Measurements from ENCODE around the gene TRAF2.

Gene TRAF2

DNA sequence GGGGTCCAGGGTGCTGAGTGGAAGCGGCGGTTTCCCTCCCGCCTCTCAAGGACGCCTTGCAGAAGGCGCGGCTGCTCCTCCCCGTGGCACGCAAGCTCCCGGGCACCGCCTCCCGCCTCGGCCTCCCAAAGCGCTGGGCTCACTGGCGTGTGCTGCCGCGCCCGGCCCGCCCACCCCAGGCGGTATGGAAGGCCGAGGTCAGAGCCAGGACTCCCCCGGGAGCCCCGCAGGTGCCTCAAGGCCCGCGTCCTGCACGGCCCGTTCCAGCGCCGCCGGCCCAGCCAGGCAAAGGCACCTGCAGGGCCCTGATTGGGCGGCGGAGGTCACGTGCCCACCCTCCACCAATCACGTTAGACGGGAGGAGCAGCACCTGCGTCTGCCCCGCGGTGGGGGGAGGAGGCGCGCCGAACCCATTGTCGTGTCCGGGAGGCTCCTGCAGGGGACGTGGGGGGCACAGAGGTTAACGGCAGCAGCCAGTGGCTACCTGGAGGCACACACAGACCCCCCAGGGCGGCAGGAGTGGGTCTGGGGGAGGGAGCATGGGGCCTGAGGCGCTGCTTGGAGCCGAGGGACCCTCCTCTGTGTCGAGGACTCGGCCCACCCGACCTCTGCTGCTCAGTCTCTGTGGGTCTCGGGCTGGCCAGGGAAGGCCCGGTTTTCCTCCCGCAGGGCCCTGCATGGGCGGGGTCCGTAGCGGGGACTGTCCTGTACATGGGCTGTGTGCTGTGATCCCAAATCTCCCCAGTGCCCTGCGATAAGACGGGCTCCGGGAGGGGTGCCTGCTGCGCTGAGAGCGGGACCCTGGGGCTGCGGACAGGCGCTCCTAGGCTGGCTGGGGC is 63.7 kb downstream of the TRAF2 start:
- peak; percentile 93 for DNase-seq (ENCODE audit: low spot score)

DNA sequence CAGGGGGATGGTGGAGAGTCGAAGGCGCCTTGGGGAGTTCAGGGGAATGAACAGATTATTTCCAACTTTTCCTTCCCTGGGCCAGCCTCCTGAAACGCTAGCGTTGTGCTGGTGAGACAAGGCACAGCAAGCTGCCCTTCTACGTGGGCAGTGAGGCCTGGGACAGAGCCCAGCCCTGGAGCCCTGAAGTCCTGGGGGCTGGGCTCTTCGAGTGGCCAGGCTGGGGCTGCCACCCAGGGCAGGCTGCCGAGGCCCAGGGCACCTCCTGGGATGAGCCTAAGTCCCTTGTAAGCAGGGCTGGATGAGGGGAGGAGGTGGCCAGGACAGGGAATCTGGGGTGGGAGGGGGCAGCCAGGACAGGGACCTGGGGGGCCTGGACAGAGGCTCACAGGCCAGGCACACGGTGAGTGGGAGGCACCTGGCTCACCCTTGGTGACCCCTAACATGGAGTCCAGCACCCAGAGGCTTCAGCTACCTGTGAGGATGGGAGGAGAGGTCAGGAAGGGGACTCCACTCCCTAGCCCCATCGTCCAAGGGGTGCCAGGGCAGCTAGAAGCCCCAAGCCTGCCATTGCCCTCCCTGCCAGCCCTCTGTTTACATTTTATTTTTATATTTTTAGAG is 64.5 kb downstream of the TRAF2 start:
- no peak for DNase-seq (ENCODE audit: low spot score)

- DNase-seq (ENCODE audit: low spot score): no peak
These were observed 65.4 kb downstream of the TRAF2 start, which contains the start of gene LCN12 for GRCh38 chr9:136951541-136952320. LCN12 (plus strand) TSS chr9:136952273; CDS start chr9:136952328, 55 bp downstream.

DNA sequence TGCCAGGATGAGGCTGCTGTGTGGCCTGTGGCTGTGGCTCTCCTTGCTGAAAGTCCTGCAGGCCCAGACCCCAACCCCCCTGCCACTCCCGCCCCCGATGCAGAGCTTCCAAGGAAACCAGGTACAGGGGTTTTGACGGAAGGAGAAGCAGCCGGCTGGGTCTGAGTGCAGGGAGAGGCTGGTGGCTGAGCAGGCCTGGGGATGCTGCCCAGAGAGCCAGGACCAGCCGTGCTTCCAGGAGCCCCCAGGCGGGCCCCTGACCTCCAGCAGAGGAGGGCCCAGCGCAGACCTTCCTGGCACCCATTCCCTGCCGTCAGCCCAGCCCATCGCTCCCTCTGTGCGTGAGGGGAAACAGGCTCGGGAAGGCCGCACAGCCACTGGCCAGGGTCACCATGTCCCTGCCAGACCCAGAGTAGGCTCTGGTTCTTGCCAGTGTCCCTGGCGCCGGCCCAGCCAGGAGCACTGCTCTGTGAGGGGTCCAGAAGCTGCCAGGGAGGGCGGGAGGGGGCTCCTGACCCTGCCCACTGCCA is 66.1 kb downstream of the TRAF2 start:
- no peak for DNase-seq (ENCODE audit: low spot score)

DNA sequence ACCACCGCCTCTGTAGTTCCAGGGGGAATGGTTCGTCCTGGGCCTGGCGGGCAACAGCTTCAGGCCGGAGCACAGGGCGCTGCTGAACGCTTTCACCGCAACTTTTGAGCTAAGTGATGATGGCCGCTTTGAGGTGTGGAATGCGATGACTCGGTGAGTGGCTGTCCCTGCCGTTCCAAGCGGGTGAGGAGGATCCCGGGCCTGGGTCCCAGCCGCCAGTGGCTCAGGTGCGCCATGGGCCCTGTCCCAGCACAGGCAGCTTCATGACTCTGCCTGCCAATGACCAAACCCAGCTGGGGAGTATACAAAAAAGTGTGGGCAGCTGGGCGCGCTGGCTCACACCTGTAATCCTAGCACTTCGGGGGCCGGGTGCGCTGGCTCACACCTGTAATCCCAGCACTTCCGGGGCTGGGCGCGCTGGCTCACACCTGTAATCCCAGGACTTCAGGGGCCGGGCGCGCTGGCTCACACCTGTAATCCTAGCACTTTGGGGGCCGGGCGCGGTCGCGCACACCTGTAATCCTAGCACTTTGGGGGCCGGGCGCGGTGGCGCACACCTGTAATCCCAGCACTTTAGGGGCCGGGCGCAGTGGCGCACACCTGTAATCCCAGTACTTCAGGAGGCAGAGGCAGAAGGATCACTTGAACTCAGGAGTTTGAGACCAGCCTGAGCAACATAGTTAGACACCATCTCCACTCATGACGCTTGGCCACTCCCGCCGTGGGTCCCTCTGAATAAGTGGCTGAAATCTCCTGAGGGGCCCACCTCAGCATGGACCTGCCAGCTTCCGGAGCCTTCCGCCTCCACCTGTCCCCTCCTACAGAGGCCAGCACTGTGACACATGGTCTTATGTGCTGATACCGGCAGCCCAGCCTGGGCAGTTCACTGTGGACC is 66.8 kb downstream of the TRAF2 start:
- DNase-seq (ENCODE audit: low spot score): no peak

GRCh38 chr9:136953771-136954269 is 67.5 kb downstream of the TRAF2 start:
- DNase-seq (ENCODE audit: low spot score): no peak

DNA sequence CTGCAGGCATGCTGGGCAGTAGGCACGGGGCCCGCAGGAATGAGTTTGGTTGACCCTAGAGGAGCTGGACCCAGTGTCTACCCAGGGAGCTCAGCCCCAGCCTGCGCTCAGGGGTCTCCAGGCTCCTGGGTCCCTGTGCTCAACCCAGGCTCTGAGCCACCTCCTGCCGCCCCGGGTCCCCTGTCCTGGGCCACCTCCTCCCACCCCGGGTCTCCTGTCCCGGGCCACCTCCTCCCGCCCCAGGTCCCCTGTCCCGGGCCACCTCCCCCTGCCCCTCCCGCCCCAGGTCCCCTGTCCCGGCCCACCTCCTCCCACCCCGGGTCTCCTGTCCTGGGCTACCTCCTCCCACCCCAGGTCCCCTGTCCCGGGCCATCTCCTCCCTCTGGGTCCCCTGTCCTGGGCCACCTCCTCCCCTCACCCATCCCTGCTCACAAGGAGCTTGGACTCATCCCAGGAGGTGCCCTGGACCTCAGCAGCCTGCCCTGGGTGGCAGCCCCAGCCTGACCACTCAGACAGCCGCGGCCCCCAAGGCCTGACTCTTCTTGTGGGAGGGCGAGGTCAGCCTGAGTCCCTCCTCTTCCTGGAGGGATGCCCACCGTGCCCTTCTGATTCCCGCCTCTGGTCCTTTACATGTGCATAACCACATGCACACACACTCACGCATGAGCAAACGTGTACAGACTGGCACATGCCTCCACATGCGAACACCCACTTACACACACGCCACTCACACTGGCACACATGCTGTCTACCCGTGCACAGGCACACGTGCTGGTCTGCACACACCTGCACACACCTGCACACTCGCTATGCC is 68.2 kb downstream of the TRAF2 start:
- no peak for DNase-seq (ENCODE audit: low spot score)

GRCh38 chr9:136955202-136955942 is 69.1 kb downstream of the TRAF2 start:
- DNase-seq (ENCODE audit: low spot score): no peak

DNA sequence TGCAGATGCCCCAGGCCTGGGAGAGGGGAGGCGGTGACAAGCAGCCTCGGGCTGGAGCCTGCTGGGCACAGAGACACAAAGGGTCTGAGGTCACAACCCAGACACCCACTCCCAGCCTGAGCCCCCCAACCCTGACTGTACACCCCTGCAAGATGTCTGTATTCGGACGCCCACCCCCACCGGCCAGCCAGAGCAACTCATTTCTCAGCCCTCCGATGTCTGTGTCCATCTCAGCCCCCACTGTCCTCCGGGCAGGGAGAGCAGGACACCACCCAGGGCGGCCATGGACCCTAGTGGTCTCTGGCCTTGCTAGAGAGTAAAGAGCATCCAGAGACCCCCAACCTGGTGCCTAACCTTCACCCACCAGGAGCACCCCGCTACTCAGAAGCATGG is 69.6 kb downstream of the TRAF2 start:
- no peak for DNase-seq (ENCODE audit: low spot score)

- no peak for DNase-seq (ENCODE audit: low spot score)
These were observed 70.3 kb downstream of the TRAF2 start for GRCh38 chr9:136956604-136957003.

- no peak for DNase-seq (ENCODE audit: low spot score)
These were observed 71.1 kb downstream of the TRAF2 start for GRCh38 chr9:136957461-136957860.

- DNase-seq (ENCODE audit: low spot score): no peak
These were observed 71.6 kb downstream of the TRAF2 start for GRCh38 chr9:136957901-136958300.

DNA sequence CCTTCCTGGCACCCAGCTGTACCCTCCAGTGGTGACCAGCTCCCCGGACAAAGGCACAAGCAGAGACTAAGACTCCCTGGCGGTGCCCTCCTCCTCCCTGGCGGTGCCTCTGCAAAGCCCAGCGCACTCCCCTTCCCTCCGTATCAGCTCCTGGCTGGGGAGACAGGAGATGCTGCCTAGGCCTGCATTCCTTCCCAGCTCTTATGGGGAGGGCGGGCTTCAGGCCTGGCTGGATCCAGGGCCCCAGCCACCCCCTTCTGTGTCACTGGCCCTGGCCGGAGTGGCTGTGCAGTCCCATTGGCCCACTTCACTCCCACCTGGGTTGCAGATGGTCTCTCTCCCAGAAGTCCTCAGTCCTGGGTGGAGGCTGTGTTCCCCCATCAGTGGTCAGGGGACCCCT is 72.2 kb downstream of the TRAF2 start:
- DNase-seq (ENCODE audit: low spot score): no peak

DNA sequence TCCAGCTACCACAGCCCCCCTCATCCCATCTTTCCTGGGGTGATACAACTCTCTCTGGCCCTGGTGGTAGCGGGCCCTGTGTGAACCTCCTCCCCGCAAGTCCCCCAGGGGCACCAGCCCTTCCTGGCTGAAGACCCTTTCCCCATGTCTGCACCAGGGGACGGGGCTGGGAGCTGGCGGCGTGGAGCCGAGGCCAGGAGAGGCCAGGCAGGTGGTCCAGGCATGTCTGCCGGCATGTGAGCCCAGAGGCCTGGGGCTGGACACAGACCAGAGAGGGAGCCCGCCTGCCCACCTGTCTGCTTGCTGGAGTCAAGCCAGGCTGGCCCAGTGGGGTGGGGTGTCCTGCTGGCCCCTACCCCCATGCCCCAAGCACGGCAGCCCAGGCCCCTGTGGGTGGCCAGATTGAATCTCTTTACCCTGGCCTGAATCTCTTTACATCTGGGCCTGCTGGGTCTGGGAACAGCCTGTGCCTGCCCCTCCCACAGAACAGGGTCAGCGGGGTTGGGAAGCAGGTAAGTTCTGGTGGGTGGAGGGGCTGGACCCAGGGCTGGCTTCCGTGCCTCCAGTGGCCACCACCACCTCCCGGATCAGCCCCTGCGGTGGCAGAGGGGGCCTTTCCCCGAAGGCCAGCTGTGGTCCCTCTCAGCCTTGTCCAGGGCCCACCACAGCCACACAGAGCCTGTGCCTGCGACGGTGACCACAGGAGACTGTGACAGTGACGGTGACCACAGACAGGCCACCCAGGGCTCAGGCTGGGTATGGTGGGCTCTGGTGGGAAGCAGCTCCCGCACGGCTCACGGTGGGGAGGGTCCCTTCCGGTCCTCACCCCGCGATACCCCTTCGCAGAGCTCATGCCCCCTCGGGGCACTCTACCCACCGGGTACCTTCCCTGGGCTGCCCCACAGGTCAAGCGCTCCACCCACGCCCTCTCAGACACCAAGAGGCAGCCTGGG is 72.9 kb downstream of the TRAF2 start:
- DNase-seq (ENCODE audit: low spot score): no peak

DNA sequence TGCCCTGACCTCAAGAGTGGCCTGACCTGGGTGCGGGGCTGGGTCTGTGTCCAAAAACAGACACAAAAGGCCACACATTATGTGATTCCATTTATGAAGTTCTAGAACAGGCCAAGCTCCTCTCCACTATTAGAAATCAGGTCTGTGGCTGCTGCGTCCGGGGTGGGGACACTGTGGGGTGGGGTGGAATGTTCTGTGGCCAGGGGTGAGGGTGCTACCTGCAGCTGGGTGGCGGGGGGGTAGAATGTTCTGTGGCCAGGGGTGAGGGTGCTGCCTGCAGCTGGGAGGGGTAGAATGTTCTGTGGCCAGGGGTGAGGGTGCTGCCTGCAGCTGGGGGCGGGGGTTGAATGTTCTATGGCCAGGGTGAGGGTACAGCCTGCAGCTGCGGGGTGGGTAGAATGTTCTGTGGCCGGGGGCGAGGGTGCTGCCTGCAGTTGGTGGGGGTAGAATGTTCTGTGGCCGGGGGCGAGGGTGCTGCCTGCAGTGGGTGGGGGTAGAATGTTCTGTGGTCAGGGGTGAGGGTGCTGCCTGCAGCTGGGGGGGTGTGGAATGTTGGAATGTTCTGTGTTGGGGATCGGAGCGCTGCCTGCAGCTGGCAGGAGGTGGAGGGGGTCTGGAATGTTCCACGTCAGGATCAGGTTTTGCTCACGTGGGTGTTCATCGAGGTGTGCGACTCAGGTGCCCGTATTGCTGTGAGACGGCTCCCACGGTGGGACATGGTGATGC is 74.1 kb downstream of the TRAF2 start:
- no peak for DNase-seq (ENCODE audit: low spot score)

GRCh38 chr9:136960938-136961275 is 74.6 kb downstream of the TRAF2 start:
- DNase-seq (ENCODE audit: low spot score): no peak

GRCh38 chr9:136961279-136962065 is 75.2 kb downstream of the TRAF2 start:
- no peak for DNase-seq (ENCODE audit: low spot score)
